MV-4-11 (cell line): ENCODE results near the gene CD59.
"Not testable (repeated sequence)": the region's sequence is repeated elsewhere in the genome, so short reads cannot be mapped to it uniquely, and the experiment has no call there.

Experiments
- DNase-seq: peaks from one replicate; lab custom pipeline; 2025; lab: John Stamatoyannopoulos, UW

The CD59 gene

DNA sequence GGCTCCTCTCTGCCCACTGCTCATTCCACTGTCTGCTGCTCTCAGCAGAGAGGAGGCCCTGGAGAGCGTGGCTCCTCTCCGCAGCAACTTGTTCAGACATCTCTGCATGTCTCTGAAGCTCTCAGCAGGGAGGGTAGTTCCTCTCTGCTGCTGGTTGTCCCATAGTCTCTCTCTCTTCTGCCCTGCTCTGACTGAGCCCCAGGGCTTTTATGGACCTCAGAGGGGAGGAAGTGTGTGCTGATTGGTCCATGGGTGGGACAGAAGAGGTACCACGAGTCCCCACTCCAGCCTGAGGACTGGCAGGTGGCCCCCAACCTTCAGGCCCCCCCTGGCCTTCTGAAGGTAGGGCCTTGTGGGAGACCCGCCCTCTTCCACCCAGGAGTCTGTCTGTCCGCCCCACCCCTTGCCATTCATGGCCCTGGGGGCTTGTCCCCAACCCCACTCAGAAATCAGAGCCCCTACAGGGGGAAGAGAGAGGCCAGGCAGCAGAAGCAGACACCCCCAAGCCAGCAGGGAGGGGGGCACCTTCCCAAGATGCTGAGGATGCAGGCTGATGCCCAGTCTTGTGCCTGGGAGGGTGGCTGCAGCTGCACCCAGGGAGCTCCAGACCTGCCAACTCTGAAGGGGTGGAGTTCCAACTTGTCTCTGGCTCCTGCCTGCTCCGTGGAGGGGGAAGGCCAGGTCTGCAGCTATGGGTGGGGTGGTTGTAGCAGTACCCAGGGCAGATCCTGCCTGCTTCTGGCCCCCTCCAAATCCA, 70.7 kb downstream of the CD59 start:
- DNase-seq = no peak

DNA sequence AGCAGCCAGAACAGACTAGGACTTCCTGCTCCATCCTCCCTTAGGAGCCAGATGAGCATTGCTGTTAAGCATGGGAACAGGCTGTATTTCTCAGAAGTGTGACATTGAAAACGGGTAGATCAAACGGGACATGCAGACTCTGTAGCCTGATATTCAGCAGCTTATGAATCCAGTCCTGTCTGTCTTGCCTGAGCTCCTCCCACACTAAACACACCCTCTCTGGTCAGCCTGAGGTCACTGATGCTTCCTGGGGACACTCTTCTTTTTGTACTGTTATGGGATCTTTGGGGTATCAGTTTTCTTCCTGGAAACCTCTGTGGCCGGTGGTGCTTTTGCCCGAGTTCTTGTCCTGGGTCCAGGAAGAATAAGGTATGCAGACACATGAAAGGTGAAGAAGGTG, 71.4 kb downstream of the CD59 start:
- DNase-seq = no peak

DNA sequence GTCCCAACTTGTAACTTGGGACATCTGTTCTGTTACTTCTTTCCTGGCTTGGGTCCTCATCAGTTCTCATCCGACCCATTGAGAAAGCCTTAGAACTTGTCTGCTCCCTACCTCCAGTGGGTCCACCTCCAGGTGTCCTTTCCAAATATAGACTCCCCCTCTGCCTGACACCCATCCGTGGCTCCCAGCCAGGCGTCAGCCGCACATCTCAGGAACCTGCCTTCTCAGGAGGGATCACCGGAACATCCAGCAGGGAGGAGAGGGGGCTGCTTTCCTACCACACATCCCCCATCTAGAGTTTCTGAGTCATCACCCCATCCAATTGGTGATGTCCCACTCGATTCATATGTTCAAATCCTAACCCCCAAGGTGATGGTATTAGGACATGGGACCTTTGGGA, 72.1 kb downstream of the CD59 start:
- no peak for DNase-seq

DNA sequence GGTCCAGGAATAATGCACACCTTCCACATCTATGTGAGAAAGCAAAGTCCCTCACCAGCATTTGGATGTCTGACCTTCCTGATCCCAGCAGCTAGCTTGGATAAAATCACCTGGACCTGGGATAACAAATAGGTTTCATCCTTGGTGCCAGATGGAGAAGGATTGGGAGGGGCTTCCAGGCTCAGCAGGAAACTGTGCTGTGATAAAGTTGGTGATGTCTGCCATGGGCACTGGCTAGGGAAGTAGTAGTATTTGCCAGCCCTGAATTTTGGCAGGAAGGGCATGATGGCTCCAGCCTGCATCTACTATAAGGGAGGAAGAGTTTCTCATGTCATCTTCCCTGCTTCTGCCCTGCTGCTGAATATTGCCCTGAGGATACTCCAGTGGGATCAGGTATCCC, 73.1 kb downstream of the CD59 start:
- DNase-seq = no peak

DNA sequence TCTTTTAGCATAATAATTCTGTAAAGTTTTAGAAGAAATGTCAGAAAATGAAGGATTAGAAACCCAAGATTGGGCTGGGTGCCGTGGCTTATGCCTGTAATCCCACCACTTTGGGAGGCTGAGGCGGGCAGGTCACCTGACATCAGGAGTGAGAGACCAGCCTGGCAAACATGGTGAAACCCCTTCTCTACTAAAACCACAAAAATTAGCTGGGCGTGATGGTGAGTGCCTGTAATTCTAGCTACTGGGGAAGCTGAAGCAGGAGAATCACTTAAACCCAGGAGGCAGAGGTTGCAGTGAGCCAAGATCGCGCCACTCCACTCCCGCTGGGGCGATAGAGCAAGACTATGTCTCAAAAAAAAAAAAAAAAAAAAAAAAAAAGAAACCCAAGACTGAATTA, 74.7 kb downstream of the CD59 start:
- DNase-seq = not testable (repeated sequence)

DNA sequence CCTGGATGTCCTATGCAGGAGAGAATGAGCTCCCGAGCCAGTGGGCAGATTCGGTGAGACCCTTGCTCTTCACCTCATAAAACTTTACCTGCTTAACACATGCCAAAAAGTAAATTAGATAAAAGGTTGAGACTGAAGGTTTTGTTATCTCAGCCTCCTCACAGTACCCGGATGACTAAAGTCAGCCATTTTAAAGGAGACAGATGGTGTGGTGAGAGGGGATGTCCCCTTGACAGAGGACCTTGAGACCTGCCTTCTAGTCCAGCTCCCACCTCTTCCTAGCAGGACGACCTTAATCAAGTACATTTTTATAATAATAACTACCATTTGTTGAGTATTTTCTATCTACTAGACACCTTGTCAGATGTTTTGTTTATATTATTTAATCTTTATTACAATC, 75.3 kb downstream of the CD59 start:
- DNase-seq = no peak

DNA sequence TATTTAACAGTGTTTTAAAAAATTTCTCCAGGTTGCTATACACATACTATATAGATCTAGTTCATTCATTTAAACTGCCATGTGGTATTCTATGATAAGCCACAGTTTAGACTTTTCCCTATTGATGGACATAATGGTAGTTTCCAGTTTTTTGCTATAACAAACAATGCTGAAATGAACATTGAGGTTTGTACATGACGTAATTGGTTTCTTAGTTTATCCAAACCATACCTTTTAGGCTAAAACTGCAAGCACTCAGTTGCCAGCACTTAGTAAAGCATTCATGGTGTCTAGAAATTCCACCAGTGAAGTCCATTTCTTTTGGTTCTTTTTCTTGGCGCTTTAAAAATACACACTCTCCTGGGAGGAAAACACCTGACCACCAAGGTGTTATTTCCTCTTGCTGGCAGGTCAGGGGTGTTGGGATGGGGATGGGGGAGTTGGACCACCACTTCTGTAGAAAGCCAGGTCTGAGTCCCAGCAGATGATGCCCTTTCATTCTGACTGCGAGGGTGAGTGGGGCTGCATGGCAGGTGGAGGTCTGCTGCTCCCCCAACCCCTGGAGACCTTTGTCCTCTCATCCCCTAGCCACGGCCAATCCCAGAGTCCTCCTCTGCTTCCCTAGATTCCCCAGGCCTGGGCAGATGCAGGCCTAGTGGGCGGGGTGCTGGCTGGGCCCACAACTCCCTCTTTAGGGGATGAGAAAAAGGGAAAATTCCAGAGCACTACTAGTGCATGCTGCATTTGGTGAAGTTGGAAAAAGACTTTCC, 76.7 kb downstream of the CD59 start:
- DNase-seq = no peak

DNA sequence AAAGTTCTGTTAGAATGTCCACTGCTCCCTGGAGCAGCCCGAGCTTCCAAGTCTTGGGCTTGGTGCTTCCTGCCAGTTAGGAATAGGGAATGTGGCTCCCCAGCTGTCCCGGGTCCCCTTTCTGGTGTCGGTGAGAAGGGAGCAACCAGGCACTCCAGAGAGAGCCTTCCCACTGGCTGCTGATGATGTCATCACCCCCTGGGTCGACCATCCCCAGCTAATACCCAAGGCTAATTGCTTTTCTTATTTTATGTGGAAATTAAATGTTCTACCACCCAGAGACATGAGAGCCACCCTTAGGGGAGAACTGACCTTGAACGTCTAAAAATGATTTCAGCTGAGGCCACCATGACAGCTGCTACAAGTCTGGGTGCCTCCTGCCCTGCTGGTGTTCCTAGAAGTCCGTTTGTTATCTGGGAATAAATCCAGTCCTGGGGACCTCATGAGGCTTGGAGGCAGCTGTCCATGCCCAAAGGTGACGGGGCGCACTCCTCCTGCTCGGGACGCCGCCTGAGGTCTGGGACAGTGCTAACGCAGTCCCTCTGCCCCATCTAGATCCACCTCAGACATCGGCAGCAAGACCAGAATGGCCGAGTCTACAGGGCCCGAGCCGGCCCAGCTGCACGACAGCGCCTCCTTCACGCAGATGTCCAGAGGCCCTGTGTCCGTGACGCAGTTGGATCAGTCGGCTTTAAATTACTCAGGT, 77.9 kb downstream of the CD59 start:
- no peak for DNase-seq

DNA sequence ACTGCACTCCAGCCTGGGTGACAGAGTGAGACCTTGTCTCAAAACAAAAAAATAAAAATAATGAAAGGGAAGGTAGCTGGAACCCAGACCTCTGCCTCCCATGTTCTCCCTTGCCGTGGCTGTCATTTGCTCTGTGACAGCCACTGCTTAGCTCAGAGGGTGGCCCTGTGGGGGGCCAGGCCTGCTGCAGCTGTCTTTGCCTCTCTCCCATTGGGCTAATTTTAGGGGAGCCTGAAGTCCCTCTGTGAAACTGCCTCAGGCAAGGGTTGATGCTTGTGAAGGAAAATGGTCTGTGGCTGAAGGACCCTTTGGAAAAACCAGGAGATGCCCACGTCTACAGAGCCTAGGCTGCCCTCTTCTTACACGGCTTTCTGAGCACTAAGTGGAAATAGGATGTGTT, 78.5 kb downstream of the CD59 start:
- no peak for DNase-seq

DNA sequence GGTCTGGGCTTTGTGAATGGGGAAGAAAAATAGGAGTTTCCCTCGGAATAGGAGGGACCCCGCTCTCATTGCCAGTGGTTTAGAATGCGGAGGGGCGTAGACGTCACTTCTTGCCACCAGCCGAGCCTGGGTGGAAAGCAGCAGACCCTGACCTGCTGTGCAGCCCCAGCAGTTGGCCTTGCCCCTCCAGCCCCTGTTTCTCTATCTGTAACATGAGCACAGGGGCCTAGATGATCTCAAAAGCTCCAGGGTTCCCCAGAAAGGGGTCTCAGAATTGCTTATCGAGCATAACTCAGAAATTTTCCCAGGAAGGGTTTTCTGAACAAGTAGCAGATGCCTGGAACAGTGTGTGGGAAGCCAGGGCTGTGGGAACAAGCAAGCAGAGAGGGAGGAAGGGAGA, 79.5 kb downstream of the CD59 start:
- no peak for DNase-seq

DNA sequence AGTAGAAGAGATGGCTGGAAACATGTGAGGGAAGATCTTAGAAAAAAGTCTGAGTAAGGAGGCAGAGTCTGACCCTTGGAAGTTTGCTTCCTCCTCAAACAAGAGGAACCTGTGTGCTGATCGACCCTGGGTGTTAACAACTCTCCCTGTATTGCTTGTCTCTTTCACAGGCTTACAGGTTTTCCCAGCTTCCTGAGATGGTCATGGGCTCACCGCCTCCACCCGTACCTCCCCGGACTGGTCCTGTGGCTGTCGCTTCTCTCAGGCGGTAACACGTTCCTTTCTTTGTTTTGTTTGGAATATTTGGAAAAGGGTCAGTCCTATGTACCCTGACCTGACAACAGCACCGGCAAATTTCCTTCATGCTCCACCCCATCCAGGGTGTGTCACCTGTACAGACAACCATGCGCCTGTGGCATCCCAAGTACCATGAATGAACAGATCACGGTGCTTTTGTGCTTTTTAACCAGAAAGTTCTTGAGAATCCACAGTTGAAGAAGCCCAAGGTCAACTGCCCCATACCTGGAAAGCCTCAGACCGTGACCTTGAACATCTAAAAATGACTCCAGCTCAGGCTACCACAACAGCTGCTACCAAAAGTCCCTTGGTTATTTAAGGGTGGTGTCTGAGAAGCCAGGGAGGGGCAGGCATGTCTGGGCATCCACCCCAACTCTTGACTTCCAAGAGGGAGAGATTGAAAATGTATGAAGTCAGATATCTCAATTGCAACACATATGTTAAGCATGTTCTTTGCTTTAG, 80.2 kb downstream of the CD59 start:
- no peak for DNase-seq

DNA sequence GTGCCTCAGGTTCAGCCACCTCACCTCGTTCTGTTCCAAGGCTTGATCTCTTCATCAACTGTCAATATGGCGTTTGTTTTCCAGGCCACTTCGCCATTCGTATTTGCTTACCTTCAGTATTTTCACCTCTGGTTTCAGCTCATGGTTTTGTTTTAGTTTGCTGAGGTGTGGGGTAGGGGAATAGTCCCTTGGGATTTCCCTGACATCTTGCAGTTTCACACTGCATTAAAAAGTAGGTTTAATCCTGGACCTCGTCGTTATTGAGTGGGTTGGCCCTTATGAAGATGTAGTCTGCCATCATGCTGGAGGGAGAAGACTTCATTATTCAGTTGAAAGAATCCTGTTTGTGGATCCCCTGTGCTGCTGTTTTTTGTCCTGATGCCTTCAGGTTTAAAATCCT, 81.6 kb downstream of the CD59 start:
- DNase-seq = no peak
